HCT116 (cell line): Measurements from ENCODE around the gene ARFGEF3.

Experiments
- EZH2phosphoT487 ChIP-seq: fragments of 200-600 bp; IDR thresholded peaks from 2 replicates; pipeline ENCODE4 v1.6.1; 2018; ENCODE audit warnings: antibody characterized with exemption, borderline replicate concordance
- POLR2A ChIP-seq: IDR thresholded peaks from 2 replicates; pipeline ENCODE4 v1.7.0; 2011; ENCODE audit warnings: borderline replicate concordance; ENCODE audit not compliant: insufficient read depth, insufficient read length; ENCODE audit errors: extremely low read depth
- SRF ChIP-seq: IDR thresholded peaks from 2 replicates; pipeline ENCODE4 v1.6.1; 2012; ENCODE audit warnings: low read depth
- ZBTB33 ChIP-seq: IDR thresholded peaks from 2 replicates; pipeline ENCODE4 v1.6.1; 2011; ENCODE audit warnings: mild to moderate bottlenecking, low read length, moderate library complexity; ENCODE audit not compliant: insufficient replicate concordance; ENCODE audit errors: extremely low read depth
- TF ChIP-seq, protein P1 (sequence below), 3 experiments: fragments of 200-600 bp in 1 of 3; sonication (generic) in 1 of 3; IDR thresholded peaks in 2 of 3; conservative IDR thresholded peaks in 1 of 3; 2 replicates each; pipeline ENCODE4 v1.5.1; 2012 to 2017; ENCODE audit warnings: low read depth in 2 of 3, low read length in 2 of 3, antibody characterized with exemption in 1 of 3, borderline replicate concordance in 1 of 3, control low read depth in 1 of 3, mild to moderate bottlenecking in 1 of 3, mixed read lengths in 1 of 3, mixed run types in 1 of 3, moderate library complexity in 1 of 3; ENCODE audit not compliant: insufficient read depth in 1 of 3

DNA sequence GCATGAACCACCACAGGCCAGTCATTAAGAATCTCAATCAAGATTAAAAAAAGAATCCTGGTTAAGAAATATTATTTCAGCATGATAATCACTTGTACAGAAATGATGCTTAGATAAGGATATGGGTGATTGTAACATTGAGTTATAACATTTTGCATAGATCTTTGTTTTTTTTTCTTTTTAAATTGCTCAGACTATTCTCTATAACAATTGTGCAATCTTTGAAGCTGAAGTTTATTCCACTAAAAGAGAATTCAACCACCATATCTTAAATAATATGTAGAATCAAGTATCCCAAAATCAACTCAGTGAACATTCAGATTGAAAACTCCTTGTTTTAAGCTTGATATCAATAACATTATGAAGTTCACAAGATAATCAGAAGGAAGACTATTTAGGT is 215.3 kb downstream of the ARFGEF3 start:
- TF ChIP-seq SRF (no peak), ZBTB33 (no peak), POLR2A (no peak), EZH2phosphoT487 (no peak)
- TF ChIP-seq, protein P1, sequence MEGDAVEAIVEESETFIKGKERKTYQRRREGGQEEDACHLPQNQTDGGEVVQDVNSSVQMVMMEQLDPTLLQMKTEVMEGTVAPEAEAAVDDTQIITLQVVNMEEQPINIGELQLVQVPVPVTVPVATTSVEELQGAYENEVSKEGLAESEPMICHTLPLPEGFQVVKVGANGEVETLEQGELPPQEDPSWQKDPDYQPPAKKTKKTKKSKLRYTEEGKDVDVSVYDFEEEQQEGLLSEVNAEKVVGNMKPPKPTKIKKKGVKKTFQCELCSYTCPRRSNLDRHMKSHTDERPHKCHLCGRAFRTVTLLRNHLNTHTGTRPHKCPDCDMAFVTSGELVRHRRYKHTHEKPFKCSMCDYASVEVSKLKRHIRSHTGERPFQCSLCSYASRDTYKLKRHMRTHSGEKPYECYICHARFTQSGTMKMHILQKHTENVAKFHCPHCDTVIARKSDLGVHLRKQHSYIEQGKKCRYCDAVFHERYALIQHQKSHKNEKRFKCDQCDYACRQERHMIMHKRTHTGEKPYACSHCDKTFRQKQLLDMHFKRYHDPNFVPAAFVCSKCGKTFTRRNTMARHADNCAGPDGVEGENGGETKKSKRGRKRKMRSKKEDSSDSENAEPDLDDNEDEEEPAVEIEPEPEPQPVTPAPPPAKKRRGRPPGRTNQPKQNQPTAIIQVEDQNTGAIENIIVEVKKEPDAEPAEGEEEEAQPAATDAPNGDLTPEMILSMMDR (IDR thresholded peaks at IDR 0.05 in 2 of 3, conservative IDR thresholded peaks at IDR 0.05 in 1 of 3; ENCODE audit: borderline replicate concordance in 1 of 3, insufficient read depth in 1 of 3, low read depth in 2 of 3, low read length in 2 of 3) = no peak
